Choroid plexus epithelial cell (primary cell): ENCODE data around the gene TMC5.

Experiments
- DNase-seq: peaks from one replicate; pipeline ENCODE4 v3.0.0-alpha.2; 2010; ENCODE audit warnings: low read depth
- H3K4me3 ChIP-seq: 2 replicates; pipeline ENCODE4 v1.5.1; 2011; ENCODE audit warnings: low read depth, mild to moderate bottlenecking, control low read depth, low read length, moderate library complexity
- TF ChIP-seq, protein P1 (sequence below): conservative IDR thresholded peaks from 2 replicates; pipeline ENCODE4 v1.5.1; 2011; ENCODE audit warnings: low read depth, mild to moderate bottlenecking, control low read depth, inconsistent platforms, low read length, moderate library complexity

The TMC5 gene

GRCh38 chr16:19479302-19479721 lies 61.6 kb downstream of the TMC5 start:
- TF ChIP-seq, protein P1, sequence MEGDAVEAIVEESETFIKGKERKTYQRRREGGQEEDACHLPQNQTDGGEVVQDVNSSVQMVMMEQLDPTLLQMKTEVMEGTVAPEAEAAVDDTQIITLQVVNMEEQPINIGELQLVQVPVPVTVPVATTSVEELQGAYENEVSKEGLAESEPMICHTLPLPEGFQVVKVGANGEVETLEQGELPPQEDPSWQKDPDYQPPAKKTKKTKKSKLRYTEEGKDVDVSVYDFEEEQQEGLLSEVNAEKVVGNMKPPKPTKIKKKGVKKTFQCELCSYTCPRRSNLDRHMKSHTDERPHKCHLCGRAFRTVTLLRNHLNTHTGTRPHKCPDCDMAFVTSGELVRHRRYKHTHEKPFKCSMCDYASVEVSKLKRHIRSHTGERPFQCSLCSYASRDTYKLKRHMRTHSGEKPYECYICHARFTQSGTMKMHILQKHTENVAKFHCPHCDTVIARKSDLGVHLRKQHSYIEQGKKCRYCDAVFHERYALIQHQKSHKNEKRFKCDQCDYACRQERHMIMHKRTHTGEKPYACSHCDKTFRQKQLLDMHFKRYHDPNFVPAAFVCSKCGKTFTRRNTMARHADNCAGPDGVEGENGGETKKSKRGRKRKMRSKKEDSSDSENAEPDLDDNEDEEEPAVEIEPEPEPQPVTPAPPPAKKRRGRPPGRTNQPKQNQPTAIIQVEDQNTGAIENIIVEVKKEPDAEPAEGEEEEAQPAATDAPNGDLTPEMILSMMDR, result no peak
- no peak overlapping the region for H3K4me3 ChIP-seq
- DNase-seq, result no peak

GRCh38 chr16:19481296-19481695 lies 63.6 kb downstream of the TMC5 start:
- DNase-seq, result no peak
- no peak overlapping the region for H3K4me3 ChIP-seq
- TF ChIP-seq, protein P1, result no peak

DNA sequence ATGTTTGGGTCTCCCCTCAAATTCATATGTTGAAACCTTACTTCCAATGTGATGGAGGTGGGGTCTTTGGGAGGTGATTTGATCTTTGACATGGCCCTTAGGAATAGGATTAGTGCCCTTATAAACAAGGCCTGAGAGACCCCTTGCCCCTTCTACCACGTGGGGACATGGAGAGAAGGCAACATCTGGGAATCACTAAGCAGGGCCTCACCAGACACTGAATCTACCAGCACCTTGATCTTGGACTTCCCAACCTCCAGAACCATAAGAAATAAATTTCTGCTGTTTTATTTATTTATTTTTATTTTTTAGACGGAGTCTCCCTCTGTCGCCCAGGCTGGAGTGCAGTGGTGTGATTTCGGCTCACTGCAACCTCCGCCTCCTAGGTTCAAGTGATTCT lies 64.1 kb downstream of the TMC5 start:
- H3K4me3 ChIP-seq, result no peak overlapping the region
- TF ChIP-seq, protein P1, result no peak
- DNase-seq, result no peak

DNA sequence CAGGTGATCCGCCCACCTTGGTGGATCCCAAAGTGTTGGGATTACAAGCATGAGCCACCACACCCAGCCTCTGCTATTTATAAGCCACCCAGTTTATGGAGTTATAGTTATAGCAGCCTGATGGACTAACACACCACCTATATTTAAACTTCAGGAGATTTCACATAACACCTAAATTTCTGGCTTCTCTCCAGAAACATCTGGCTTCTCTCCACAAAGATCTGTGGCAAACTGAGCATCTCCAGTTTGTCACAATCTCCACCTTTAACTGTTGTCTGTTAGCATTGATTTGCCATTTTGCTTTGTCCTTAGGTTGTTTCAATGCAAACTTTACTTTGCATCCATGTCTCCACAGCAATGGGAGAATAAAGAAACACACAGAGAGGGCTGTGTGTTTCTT lies 64.6 kb downstream of the TMC5 start:
- no peak for DNase-seq
- TF ChIP-seq, protein P1, result no peak
- H3K4me3 ChIP-seq, result no peak overlapping the region

- TF ChIP-seq, protein P1, result no peak
- DNase-seq, result no peak
- H3K4me3 ChIP-seq, result no peak overlapping the region
Measured at GRCh38 chr16:19484096-19484495, 66.4 kb downstream of the TMC5 start.

GRCh38 chr16:19485611-19486010 lies 67.9 kb downstream of the TMC5 start:
- H3K4me3 ChIP-seq, result no peak overlapping the region
- DNase-seq, result no peak
- TF ChIP-seq, protein P1, result no peak

DNA sequence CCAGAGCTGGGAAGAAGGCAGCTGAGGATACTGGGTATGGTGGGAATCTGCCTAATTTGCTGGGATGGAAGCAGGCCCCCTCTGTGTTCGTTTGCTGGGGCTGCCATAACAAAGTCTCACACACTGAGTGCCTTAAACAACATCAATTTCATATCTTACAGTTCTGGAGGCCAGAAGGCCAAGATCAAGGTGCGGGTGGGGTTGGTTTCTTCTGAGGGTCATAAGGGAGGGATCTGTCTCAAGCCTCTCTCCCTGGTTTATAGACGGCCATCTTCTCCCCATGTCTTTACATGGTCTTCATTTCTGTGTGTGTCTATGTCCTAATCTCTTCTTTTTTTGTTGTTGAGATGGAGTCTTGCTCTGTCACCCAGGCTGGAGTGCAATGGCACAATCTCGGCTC lies 68.4 kb downstream of the TMC5 start:
- no peak for DNase-seq
- H3K4me3 ChIP-seq, result no peak overlapping the region
- TF ChIP-seq, protein P1, result no peak
